ENCODE data around the gene SHB. TPM values are rescaled to one million over a fixed set of nuclear protein-coding genes. Genes with fewer than 3 reads are reported as not detected.

SHB gene
- total RNA-seq, 1 experiment from 2014 or later = 12.2 TPM

GRCh38 chr9:38103340-38103739, 34.3 kb upstream of the SHB start:
- no peaks in the 10 kb centered on the region for H3K4me1 Mint-ChIP-seq
- ChIA-PET CTCF (no interaction called here), POLR2A (no interaction called here)
- no peak for TF ChIP-seq CTCF (IDR thresholded peaks at IDR 0.05)
- TF ChIP-seq EMX1 (CRISPR knock-in tag; IDR thresholded peaks at IDR 0.05) = no peak
- no peak for TF ChIP-seq AFF4 (CRISPR knock-in tag; IDR thresholded peaks at IDR 0.05; ENCODE audit: borderline replicate concordance)
- ATAC-seq (no peak), DNase-seq (ENCODE audit: low spot score) (no peak)
- H3K27me3 Mint-ChIP-seq (ENCODE audit: low read depth) = peaks cover 7% of the 10 kb centered on the region
- no peak overlapping the region for H3K27ac Mint-ChIP-seq
- no peaks in the 10 kb centered on the region for H3K36me3 Mint-ChIP-seq
- peaks cover 3% of the 10 kb centered on the region for H3K9me3 Mint-ChIP-seq
- no peak overlapping the region for H3K4me3 Mint-ChIP-seq

- ATAC-seq (no peak), DNase-seq (ENCODE audit: low spot score) (no peak)
- TF ChIP-seq NR2C2 (CRISPR knock-in tag; IDR thresholded peaks at IDR 0.05) = no peak
- TF ChIP-seq TEAD4 (CRISPR knock-in tag; IDR thresholded peaks at IDR 0.05) = no peak
- no peak for TF ChIP-seq OVOL2 (CRISPR knock-in tag; IDR thresholded peaks at IDR 0.05; ENCODE audit: borderline replicate concordance)
- no peak for TF ChIP-seq ZBTB43 (CRISPR knock-in tag; IDR thresholded peaks at IDR 0.05)
- no peak for TF ChIP-seq AFF4 (CRISPR knock-in tag; IDR thresholded peaks at IDR 0.05; ENCODE audit: borderline replicate concordance)
- no peak for TF ChIP-seq CTCF (IDR thresholded peaks at IDR 0.05)
- Mint-ChIP-seq H3K36me3 (no peaks in the 10 kb centered on the region), H3K4me3 (no peak overlapping the region), H3K4me1 (no peaks in the 10 kb centered on the region), H3K9me3 (peaks cover 7% of the 10 kb centered on the region), H3K27ac (no peak overlapping the region), H3K27me3 (ENCODE audit: low read depth) (peaks cover 11% of the 10 kb centered on the region)
- ChIA-PET POLR2A (no interaction called here), CTCF (no interaction called here)
Observed at GRCh38 chr9:38101423-38101822, 32.4 kb upstream of the SHB start.

- Mint-ChIP-seq H3K9me3 (peaks cover 7% of the 10 kb centered on the region), H3K27ac (no peak overlapping the region), H3K4me3 (no peak overlapping the region), H3K27me3 (ENCODE audit: low read depth) (peaks cover 14% of the 10 kb centered on the region; the same call in 1 of the 2 replicates), H3K36me3 (no peaks in the 10 kb centered on the region), H3K4me1 (peaks cover 7% of the 10 kb centered on the region)
- ChIA-PET POLR2A (no interaction called here), CTCF (interaction anchor here (0.7 to 1.3 kb wide), 2 partner anchors 8 to 98 kb away, joined by 5 read pairs; no protein-coding TSS in a partner anchor)
- ATAC-seq = no peak
- DNase-seq (ENCODE audit: low spot score) = no peak
- no peak for TF ChIP-seq USF2 (CRISPR knock-in tag; IDR thresholded peaks at IDR 0.05)
- TF ChIP-seq RORB (CRISPR knock-in tag; IDR thresholded peaks at IDR 0.05) = no peak
- no peak for TF ChIP-seq AR (CRISPR knock-in tag; IDR thresholded peaks at IDR 0.05)
- no peak for TF ChIP-seq TEAD4 (CRISPR knock-in tag; IDR thresholded peaks at IDR 0.05)
- TF ChIP-seq NFATC4 (CRISPR knock-in tag; IDR thresholded peaks at IDR 0.05) = no peak
- TF ChIP-seq ERG (CRISPR knock-in tag; IDR thresholded peaks at IDR 0.05) = no peak
Observed at GRCh38 chr9:38096238-38096805, 27.3 kb upstream of the SHB start.

All from WTC11 (cell line).